Myocyte (in vitro differentiated cells): Measurements from ENCODE around the gene ITGAE. TPM values are rescaled to one million over a fixed set of nuclear protein-coding genes. Genes with fewer than 3 reads are reported as not detected.
A peak's percentile ranks its signal among the peaks of the same experiment; 100 is the strongest.
"Not testable (repeated sequence)": the region's sequence is repeated elsewhere in the genome, so short reads cannot be mapped to it uniquely, and the experiment has no call there.

Source experiments
- DNase-seq: peaks from one replicate; pipeline ENCODE4 v3.0.0-alpha.2; 2012; ENCODE audit warnings: low read depth
- total RNA-seq: library from RNA; depleted of rRNA; stranded (reverse); fragments of >200 nt; gene quantifications from 2 replicates; pipeline ENCODE4 v1.2.3, GENCODE V29; 2014

ITGAE gene
- total RNA-seq, 1 donor from 2014 or later, result 23.1 TPM

DNA sequence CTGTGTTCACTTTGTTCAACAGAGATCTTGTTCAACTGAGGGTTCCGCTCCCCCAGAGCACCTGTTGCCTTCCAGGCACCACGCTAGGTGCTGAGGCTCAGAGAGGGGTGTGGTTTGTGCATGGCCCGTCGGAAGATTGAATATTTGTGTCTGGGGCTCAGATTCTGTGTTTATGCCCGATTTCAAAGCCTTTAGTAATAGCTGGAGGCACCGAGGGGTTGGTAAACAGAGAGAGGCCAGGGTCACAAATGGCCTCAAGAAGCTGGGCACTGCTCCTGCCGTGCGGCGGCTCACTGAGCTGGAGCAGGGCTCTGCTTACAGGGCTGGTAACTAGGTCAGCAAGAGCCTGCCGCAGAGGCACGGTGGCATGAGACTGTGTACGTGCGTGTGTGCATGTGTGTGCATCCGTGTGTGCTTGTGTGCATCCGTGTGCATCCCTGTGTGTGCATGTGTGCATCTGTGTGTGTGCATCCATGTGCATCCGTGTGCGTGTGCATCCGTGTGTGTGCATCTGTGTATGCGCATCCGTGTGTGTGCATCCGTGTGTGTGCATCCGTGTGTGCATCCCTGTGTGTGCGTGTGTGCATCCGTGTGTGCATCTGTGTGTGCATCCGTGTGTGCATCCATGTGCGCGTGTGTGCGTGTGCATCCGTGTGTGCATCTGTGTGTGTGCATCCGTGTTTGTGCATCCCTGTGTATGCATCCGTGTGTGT, 5.4 kb downstream of the ITGAE start:
- DNase-seq, result no peak

DNA sequence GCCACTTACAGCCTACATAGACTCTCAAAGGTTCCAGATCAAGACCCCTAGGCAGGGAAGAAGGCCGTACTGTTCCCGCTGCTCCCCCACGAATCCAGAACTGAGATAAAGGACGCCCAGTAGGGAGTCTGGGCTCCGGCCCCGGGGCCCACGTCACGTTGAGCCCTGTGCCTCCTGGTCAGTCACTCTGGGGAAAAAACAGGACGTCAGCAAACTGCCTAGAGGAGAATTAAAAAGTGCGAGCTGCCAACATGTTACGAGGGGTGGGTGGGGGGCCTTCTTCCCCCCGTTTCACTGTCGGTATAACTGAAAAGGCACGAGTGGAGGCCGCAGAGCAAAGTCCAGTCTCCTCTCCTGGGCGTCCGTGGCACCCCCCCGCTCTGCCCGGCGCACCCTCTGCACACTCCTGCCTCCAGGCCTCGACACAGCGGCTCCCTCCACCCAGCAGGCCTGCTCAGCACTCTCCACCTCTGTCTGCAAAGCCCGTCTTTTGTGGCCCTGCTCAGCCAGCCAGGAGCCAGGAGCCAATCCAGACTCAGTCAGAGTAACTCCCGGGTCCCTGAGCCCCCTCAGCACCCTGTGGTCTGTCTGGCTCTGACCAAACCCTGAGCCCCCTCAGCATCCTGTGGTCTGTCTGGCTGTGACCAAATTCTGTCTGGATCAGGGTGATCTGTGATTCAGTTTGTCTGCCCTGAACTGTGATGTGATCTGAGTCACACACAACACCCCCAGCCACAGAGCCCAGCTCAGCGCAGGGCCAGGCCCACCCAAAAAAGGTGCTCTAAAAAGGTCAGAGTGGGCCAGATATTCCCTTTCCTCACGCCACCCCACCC, 6.2 kb downstream of the ITGAE start:
- DNase-seq, result no peak

DNA sequence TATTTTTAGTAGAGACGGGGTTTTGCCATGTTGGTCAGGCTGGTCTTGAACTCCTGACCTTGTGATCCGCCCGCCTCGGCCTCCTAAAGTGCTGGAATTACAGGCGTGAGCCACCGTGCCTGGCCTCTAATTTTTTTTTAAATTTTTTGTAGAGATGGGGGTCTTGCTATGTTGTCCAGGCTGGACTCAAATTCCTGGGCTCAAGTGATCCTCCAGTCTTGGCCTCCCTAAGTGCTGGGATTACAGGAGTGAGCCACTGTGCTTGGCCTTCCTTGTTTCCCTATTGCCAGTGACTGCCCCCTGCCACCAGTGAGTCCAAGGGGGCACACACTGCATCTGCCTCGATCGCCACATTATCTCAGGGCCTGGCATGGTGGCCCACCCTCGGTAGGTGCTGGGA, 6.8 kb downstream of the ITGAE start:
- not testable (repeated sequence) for DNase-seq

DNA sequence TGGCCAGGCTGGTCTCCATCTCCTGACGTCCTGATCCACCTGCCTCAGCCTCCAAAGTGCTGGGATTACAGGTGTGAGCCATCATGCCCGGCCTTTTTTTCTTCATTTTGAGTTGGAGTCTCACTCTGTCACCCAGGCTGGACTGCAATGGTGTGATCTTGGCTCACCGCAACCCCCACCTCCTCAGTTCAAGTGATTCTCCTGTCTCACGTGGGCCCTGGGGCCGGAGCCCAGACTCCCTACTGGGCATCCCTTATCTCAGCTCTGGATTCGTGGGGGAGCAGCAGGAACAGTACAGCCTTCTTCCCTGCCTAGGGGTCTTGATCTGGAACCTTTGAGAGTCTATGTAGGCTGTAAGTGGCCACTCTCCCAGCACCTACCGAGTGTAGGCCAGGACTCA, 7.7 kb downstream of the ITGAE start:
- not testable (repeated sequence) for DNase-seq

DNA sequence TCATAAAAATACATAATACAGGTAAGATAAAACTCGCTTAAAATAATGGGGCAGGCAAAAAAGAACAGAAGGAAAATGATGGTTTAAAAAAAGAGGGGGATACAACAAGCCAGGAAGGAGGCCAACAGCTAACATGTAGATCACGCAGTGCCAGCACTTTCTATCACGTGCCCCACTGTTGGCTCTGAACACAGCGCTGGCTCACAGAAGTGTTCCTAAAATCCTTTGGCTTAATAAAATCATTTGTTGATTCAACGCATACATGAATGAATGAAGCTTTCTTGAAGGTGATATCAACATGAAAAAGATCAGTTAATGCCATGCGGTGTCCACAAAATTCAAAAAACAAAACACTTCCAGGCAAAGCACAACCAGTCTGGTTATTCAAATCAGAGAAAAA, 8.5 kb downstream of the ITGAE start:
- no peak for DNase-seq

DNA sequence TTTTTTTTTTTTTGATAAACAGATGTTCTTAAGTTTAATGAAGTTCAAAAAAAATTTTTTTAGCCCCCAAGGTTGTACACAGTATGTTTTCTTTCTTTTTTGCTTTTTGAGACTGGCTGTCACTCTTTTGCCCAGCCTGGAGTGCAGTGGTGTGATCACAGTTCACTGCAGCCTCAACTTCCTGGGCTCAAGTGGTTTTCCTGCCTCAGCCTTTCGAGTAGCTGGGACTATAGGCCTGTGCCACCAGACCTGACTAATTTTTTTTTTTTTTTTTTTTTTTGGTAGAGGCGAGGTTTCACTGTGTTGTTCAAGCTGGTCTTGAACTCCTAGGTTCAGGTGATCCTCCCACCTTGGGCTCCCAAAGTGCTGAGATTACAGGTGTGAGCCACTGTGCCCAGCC, 12.8 kb downstream of the ITGAE start:
- DNase-seq, result no peak

DNA sequence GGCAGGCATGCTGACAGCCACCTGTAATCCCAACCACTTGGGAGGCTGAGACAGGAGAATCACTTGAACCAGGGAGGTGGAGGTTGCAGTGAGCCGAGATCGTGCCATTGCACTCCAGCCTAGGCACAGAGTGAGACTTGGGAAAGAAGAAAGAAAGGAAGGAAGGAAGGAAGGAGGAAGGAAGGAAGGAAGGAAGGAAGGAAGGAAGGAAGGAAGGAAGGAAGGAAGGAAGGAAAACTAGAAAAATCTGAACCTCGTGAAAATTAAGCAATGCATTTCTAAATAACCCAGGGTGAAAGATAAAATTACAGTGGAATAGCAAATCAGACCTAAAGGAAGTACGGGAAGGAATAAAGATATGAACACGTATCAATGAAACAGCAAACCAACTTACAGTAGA, 15.7 kb downstream of the ITGAE start:
- not testable (repeated sequence) for DNase-seq

DNA sequence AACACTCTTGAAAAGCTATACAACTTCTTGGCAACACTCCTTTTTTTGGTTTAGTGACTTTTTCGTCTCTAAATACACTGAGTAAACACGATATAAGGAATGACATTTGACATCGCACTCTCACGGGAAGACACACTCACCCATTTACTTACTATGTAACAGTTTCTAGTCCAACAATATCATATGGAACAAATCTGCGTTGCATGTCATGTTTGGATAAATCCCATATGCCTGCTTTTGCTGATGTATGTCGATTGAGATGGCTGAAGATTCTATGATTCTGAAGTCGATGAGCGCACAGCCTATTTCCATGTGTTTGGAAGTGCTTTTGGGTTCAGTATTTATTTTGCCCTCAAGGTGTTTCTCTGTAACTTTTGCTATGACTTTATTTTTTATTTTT, 18.2 kb downstream of the ITGAE start:
- no peak for DNase-seq

DNA sequence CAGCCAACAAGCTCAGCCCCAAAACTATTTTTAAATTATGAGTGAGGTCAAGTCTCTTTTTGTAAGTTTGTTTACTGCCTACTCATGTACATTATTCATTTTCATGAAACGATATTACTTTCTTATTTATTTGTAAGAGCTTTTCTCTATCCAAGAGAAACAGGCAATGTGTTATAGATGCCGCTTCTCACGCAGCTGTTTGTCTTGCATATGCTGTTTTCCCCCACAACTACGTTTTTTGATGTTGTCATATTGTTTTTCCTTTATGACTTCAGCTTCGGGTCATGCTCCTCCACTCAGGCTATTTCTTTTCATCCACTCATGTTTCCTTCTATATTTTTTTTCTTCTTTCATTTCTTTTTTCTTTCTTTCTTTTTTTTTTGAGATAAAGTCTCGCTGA, 20.0 kb downstream of the ITGAE start:
- no peak for DNase-seq

DNA sequence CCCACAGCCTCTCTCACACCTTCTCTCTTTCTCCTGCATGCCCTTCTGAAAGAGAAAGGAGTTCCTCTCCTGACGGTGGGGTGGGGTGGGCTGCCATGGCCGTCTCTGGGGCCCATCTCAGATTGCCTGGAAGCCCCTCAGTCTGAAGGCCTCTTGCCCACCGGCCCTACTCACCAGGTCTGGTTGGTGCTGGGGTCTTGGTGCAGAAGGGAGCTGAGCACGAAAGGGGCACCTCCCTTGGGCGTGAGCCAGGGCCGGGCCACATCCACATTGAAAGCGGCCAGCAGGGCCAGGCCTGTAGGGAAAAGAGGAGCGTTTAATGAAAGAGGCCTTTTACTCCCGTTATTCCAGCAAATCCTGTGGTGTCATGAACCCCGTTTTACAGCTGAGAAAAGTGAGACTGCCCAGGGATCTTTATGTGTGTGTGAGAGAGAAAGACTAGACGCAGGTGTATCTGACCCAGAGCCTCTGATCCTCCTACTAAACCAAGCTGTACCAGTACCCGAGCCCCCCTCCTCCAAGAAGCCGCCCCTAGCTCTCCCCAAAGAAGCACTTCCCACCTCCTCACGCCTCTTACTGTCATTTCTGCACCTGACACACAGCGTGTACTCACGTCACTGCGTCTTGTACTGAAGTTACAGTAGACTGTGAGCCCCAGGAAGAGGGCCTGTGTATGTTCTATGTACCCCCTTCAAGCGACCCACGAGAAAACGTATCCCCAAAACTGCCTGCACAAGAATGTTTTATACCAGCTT, 23.4 kb downstream of the ITGAE start:
- DNase-seq, result no peak

DNA sequence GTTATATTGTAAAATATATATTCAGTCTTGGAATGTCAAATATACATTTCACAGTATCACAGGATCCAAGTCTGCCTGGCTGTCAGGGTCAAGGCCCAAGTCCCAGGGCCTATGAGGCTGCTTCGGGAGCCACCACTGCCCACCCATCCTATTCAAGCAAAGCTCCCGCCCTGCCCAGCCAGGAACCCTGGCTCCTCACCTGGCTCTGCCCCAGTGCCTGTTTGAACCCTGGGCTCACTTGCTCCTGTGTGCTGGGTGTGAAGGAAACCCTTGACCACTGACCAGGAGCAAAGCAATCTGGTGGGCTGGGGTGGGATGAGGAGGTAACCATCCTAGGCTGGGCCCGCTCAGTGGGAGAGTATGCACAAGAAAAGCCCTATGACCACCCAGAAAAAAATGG, 27.0 kb downstream of the ITGAE start:
- no peak for DNase-seq

DNA sequence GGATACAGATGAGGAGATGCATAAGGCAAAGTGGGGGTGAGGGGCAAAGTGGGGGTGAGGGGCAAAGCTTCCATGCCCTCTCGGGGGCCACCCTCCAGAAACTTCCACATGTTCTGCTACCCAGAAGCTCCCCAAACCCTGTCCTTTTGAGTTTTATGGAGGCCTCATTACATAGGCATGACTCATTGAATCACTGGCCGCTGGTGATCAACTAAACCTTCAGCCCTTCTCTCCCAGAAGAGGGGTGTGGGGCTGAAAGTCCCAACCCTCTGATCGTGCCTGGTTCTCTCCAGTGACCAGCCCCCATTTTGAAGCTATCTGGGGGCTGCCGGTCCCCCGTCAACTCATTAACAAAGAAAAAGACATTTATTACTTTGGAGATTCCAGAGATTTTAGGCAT, 27.5 kb downstream of the ITGAE start:
- DNase-seq, result peak; percentile 9

DNA sequence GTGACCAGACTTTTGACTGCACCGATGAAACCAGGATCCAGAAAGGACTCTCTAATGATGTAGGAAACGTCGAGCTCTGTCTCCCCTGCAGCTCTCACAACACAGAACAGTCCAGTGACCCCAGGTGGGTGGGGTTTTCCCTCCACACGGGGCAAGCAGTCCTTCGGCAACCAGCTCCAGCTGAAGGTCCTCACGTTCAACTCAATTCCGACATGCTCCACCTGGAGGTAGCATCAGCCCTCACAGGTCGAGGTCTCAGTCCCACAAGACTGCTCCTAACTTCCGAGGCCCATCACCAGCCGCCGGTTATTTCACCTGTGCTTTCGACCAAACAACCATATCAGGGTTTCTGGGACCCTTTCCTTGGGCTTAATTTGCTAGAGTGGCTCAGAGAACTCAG, 28.2 kb downstream of the ITGAE start:
- no peak for DNase-seq

DNA sequence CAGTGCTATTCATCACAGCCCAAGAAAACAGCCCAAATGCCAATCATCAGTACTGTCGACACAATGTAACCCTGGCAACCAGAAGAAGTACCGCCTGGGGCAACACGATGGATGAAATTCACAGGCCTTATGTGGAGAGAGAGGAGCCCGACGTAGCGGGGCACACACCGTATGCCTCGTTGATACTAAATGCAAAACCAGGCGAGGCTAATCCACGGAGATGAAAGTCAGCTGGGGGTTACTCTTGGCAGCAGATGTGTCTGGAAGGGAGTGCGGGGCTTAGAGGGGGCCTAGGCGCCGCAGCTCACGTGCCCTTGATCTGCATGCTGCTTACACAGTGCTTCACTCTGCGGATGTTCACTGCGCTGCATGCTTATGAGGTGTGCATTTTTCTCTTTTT, 29.8 kb downstream of the ITGAE start:
- no peak for DNase-seq

DNA sequence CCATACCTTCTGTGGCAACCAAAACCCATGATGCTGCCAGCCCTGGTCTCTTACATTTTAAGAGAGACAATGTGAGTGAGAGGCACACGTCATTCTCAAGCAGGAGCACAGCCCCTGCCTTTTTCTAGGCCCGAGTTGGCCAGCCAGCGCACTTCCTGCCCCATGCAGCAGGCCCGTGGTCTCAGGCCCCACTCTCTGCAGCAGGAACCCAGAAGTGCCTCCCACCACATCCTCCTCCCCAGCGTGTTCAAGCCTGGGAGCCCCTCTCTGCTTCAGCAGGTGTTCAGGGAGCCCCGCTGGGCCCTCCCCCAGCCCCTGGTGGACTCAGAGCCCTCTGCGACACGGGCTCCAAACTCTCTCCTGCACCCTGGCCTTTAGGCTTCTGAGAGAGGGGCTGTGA, 30.5 kb downstream of the ITGAE start:
- DNase-seq, result no peak

DNA sequence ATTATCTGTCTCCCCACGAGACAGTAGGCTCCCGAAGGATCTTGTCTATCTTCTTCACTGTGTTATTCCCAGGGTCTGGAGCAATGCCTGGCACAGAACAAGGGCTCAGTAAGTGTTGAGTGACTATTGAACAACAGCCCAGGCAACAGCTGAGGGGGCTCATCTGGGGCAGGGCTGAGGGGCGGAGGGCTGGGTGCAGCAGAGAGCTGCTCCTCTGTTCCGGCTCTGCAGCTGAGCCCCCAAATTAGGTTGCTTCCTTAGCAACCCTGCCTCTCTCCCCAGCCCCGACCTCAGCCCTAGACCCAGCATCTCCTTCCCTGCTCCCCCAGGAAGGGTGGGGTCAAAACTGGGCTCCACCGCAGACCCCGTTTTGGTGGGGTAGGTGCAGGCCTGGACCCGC, 32.2 kb downstream of the ITGAE start:
- DNase-seq, result no peak

DNA sequence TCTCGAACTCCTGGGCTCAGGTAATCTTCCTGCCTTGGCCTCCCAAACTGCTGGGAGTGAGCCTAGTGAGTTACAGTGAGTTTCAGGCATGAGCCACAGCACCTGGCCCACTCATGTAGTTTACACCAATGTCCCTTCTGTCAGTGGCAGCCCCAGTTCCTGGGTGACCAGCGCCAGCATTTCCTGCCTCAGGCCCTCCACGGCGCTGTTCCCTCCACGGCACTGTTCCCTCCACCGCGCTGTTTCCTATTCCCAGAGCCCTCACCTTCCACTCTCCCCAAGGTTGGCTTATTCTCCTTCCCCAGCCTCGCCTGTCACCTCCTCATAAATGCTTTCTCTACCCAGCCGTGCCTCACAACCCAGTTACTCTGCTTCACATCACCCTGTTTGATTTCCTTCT, 32.6 kb downstream of the ITGAE start:
- DNase-seq, result no peak

DNA sequence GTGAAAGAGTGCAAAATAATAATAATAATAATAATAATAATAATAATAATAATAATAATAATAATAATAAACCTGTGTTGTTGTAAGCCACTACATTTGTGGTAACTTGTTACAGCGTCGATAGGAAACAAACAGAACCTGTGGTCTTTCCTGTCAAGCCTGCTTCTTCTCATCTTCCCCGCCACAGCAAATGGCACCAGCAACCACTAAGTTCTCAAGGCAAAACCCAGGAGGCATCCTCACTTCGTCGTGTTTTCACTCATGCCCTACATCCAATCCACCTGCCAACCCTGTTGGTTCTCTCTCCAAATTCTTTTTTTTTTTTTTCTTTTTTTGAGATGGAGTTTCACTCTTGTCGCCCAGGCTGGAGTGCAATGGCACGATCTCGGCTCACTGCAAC, 34.2 kb downstream of the ITGAE start:
- no peak for DNase-seq

DNA sequence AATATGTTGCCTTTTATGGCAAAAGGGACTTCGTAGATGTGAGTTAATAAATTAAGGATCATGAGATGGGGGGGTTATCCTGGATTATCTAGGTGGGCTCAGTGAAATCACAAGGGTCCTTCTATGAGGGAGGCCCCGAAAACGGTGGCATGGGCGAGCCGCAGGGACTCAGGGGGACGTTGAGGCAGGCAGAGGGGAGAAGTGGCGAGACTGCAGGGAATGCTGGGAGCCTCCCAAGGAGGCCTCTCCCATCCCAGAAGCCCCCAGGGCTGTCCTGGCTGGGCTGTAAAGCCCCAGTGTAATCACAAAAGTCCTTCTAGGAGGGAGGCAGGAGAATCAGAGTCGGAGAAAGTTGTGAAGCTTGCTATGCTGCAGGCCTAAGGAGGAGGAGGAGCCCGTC, 35.0 kb downstream of the ITGAE start:
- DNase-seq, result no peak

DNA sequence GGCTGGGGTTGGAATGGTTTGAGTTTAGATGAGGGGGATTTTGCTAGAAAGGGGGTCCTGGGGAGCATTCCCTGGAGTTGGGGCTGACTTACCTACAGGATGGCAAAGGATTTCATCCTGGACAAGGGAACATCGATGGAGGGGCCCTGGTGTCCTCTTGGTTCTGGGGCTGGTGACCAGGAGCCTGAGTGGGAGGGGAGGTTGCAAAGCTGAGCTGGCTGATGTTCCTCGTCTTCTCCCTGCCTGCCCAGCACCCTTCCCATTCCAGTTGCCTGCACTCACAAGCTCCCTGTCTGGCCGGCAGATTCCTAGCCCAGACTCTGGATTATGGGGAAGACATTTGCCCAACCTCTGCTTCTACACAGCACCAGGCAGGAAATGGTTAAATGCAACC, 37.2 kb downstream of the ITGAE start:
- no peak for DNase-seq

DNA sequence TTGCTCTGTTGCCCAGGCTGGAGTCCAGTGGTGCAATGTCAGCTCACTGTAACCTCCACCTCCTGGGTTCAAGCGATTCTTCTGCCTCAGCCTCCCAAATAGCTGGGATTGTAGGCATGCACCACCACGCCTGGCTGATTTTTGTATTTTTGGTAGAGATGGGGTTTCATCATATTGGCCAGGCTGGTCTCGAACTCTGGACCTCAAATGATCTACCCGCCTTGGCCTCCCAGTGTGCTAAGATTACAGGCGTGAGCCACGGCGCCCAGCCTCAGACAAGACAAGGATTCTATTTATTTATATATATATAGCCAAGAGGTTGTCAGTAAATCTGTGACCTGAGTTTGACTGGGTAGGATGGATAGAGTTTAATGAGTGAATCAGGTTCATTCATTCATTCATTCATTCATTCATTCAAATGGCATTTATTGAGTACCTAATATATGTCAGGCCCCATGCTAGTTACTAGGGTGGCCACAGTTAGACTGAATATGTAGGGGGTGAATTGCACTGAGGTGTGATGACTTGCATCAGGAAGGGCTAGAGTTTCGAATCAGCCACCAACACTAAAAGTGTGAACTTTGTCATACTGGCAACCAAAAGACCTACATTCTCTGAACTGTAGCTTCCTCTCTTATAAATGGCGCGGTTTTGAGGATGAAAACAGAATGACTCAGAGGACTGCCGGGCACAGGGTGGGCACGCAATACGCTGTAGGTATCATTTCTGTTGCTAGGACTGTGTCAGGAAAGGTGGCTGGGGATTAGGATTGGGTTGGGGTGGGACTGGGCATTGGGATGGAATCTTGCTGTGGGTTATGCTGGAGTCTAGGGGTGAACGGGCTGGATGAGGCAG, 37.8 kb downstream of the ITGAE start:
- DNase-seq, result no peak
